ENCODE results near the gene PPM1B.

DNA sequence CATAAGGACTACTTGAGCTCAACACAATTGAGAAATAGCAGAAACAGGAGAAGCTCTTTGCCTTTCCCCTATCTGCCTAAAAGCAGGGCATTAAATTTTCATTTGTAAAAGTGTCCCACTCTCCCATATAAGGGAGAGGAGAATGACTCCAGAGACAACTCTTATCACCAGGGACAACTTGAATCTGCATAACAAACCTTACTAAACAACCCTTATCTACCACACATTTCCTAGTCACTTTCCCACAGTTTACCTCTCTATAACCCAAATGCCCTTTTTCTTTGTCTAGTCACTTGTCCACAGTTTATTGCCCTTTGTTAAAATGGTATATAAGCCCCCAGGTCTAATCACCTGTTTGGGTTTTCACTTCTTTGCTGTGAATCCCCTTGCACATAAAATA lies 37.5 kb upstream of the PPM1B start:
- TF ChIP-seq, protein P1, sequence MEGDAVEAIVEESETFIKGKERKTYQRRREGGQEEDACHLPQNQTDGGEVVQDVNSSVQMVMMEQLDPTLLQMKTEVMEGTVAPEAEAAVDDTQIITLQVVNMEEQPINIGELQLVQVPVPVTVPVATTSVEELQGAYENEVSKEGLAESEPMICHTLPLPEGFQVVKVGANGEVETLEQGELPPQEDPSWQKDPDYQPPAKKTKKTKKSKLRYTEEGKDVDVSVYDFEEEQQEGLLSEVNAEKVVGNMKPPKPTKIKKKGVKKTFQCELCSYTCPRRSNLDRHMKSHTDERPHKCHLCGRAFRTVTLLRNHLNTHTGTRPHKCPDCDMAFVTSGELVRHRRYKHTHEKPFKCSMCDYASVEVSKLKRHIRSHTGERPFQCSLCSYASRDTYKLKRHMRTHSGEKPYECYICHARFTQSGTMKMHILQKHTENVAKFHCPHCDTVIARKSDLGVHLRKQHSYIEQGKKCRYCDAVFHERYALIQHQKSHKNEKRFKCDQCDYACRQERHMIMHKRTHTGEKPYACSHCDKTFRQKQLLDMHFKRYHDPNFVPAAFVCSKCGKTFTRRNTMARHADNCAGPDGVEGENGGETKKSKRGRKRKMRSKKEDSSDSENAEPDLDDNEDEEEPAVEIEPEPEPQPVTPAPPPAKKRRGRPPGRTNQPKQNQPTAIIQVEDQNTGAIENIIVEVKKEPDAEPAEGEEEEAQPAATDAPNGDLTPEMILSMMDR (IDR thresholded peaks at IDR 0.05; ENCODE audit: insufficient read depth, low read length) = no peak
- TF ChIP-seq GABPA (IDR thresholded peaks at IDR 0.05; ENCODE audit: low read depth) = no peak
- no peak for TF ChIP-seq POLR2AphosphoS5 (IDR thresholded peaks at IDR 0.05; ENCODE audit: low read depth)
